ENCODE measurements around the gene SLC48A1.

DNA sequence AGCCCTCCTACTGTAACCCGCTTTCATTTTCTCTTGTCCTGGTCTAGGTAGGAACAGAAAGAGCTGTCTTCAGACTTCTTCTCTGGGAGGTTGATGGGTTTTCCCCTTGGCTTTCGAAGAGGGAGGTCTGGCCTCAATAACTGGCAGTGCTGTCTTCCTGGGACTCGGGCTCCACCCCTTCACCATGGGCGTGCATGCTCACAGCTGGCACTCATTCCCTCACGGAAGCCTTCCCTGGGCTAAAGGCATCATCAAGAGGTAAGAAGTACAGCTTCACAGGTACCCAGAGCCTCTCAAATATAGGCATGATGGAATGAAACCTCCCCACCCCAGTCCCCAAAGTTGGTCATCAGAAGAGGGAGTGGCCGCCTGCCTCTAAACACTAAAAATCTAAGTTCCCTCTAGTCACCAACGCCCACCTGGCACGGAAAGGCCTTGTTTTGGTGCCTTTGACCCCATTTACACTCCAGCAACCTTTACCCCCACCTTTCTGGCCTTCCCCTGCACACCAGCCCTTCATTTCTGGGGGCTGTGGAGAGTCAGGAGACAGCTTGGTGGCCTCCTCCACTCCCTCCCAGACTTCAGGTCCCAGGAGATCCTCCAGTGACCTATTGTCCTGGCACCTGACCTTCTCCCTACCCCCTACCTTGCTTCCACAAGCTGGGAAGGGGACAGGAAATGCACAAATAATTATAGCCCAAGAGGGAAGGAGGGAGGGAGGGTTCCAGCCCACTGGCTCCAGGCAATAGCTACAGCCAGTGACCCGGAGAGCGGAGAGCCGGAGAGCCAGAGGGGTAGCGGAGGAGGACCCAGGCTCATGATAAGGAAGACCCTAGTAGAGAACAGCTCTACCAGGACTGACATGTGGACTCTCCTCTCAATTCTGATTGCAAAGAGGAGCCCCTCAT, 17.1 kb upstream of the SLC48A1 start:
- TF ChIP-seq POLR2A (IDR thresholded peaks at IDR 0.05), result no peak
- TF ChIP-seq, protein P1, sequence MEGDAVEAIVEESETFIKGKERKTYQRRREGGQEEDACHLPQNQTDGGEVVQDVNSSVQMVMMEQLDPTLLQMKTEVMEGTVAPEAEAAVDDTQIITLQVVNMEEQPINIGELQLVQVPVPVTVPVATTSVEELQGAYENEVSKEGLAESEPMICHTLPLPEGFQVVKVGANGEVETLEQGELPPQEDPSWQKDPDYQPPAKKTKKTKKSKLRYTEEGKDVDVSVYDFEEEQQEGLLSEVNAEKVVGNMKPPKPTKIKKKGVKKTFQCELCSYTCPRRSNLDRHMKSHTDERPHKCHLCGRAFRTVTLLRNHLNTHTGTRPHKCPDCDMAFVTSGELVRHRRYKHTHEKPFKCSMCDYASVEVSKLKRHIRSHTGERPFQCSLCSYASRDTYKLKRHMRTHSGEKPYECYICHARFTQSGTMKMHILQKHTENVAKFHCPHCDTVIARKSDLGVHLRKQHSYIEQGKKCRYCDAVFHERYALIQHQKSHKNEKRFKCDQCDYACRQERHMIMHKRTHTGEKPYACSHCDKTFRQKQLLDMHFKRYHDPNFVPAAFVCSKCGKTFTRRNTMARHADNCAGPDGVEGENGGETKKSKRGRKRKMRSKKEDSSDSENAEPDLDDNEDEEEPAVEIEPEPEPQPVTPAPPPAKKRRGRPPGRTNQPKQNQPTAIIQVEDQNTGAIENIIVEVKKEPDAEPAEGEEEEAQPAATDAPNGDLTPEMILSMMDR (IDR thresholded peaks at IDR 0.05), result no peak
- peak; percentile 40 for TF ChIP-seq POLR2AphosphoS5 (IDR thresholded peaks at IDR 0.05)

All from prostate gland (tissue), 2 donors.